ENCODE results near the gene CD44.

The CD44 gene

GRCh38 chr11:35097814-35098455, 41.0 kb upstream of the CD44 start:
- TF ChIP-seq TAF1 (IDR thresholded peaks at IDR 0.05; ENCODE audit: low read depth) (no peak), USF1 (IDR thresholded peaks at IDR 0.05) (no peak), FOXM1 (IDR thresholded peaks at IDR 0.05; ENCODE audit: borderline replicate concordance, low read depth) (no peak), CREB1 (IDR thresholded peaks at IDR 0.05; ENCODE audit: low read depth) (no peak), REST (IDR thresholded peaks at IDR 0.05; ENCODE audit: low read depth) (no peak), ZBTB7A (IDR thresholded peaks at IDR 0.05; ENCODE audit: low read depth) (no peak), YY1 (IDR thresholded peaks at IDR 0.05; ENCODE audit: low read depth) (no peak)

DNA sequence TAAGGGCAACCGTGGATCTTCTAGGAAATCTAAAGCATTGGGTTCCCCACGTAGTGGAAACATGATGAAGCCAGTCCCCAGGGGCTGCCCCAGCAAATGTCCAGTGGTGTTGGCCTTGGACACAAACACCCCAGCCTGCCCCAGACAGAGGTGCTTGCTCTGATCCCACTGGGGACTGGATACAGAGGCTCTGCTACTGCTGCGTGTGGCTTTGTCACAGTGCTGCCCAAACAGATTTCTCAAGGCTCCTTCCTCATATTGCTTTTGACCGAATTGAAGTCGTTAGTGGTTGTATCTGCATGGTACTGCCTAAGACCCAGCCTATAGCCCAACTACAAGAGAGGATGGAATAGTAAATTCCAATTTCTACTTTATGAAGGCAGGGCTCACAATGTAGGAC, 40.1 kb upstream of the CD44 start:
- TF ChIP-seq REST (IDR thresholded peaks at IDR 0.05; ENCODE audit: low read depth) (no peak), YY1 (IDR thresholded peaks at IDR 0.05; ENCODE audit: low read depth) (no peak), CEBPB (IDR thresholded peaks at IDR 0.05) (no peak), TAF1 (IDR thresholded peaks at IDR 0.05; ENCODE audit: low read depth) (no peak), ZBTB7A (IDR thresholded peaks at IDR 0.05; ENCODE audit: low read depth) (no peak), NFIC (IDR thresholded peaks at IDR 0.05) (no peak), TCF12 (IDR thresholded peaks at IDR 0.05; ENCODE audit: low read depth) (no peak), CREB1 (IDR thresholded peaks at IDR 0.05; ENCODE audit: low read depth) (no peak), EP300 (IDR thresholded peaks at IDR 0.05; ENCODE audit: borderline replicate concordance) (no peak), FOXM1 (IDR thresholded peaks at IDR 0.05; ENCODE audit: borderline replicate concordance, low read depth) (no peak), TEAD4 (IDR thresholded peaks at IDR 0.05) (no peak)
- TF ChIP-seq, protein P1, sequence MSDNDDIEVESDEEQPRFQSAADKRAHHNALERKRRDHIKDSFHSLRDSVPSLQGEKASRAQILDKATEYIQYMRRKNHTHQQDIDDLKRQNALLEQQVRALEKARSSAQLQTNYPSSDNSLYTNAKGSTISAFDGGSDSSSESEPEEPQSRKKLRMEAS (IDR thresholded peaks at IDR 0.05) = no peak

- no peak for TF ChIP-seq REST (IDR thresholded peaks at IDR 0.05; ENCODE audit: low read depth)
- TF ChIP-seq TAF1 (IDR thresholded peaks at IDR 0.05; ENCODE audit: low read depth) = no peak
- TF ChIP-seq TEAD4 (IDR thresholded peaks at IDR 0.05) = peak; percentile 70
- no peak for TF ChIP-seq NFIC (IDR thresholded peaks at IDR 0.05)
- TF ChIP-seq, protein P1 (IDR thresholded peaks at IDR 0.05) = no peak
These were observed 39.5 kb upstream of the CD44 start for GRCh38 chr11:35099278-35100012.

- no peak for TF ChIP-seq REST (IDR thresholded peaks at IDR 0.05; ENCODE audit: low read depth)
- TF ChIP-seq ZBTB7A (IDR thresholded peaks at IDR 0.05; ENCODE audit: low read depth) = no peak
- peak; percentile 71 for TF ChIP-seq NFIC (IDR thresholded peaks at IDR 0.05)
- TF ChIP-seq CEBPB (IDR thresholded peaks at IDR 0.05) = no peak
- no peak for TF ChIP-seq YY1 (IDR thresholded peaks at IDR 0.05; ENCODE audit: low read depth)
- no peak for TF ChIP-seq EGR1 (IDR thresholded peaks at IDR 0.05)
- TF ChIP-seq, protein P1 (IDR thresholded peaks at IDR 0.05) = 0 out of 2 replicates have a peak, but pooled peaks have one; percentile 11
- peak; percentile 86 for TF ChIP-seq EP300 (IDR thresholded peaks at IDR 0.05; ENCODE audit: borderline replicate concordance)
- TF ChIP-seq USF1 (IDR thresholded peaks at IDR 0.05) = no peak
- TF ChIP-seq CREB1 (IDR thresholded peaks at IDR 0.05; ENCODE audit: low read depth) = no peak
- peak; percentile 66; the same call in 1 of the 2 replicates for TF ChIP-seq TCF12 (IDR thresholded peaks at IDR 0.05; ENCODE audit: low read depth)
- peak; percentile 70 for TF ChIP-seq TEAD4 (IDR thresholded peaks at IDR 0.05)
- TF ChIP-seq FOXM1 (IDR thresholded peaks at IDR 0.05; ENCODE audit: borderline replicate concordance, low read depth) = peak; percentile 79
- no peak for TF ChIP-seq TAF1 (IDR thresholded peaks at IDR 0.05; ENCODE audit: low read depth)
- peak; percentile 23; the same call in 1 of the 2 replicates for TF ChIP-seq RAD21 (IDR thresholded peaks at IDR 0.05; ENCODE audit: low read depth)
These were observed 39.0 kb upstream of the CD44 start for GRCh38 chr11:35100013-35100383.

Data from Ishikawa (cell line).